GM23338 (cell line): ENCODE results near the gene HMG20B. TPM values are rescaled to one million over a fixed set of nuclear protein-coding genes. Genes with fewer than 3 reads are reported as not detected.

Experiments
- ATAC-seq: fragments of 200-7000 bp; cut with Tn5 transposase; 3 replicates; pipeline ENCODE4 v1.9.1; 2020
- DNase-seq: peaks from one replicate; pipeline ENCODE4 v3.0.0-alpha.2; 2015; ENCODE audit warnings: low spot score
- H2AFZ ChIP-seq: fragments of 200-600 bp; sonication (generic); 2 replicates; pipeline ENCODE4 v1.8.0; 2016; ENCODE audit warnings: antibody characterized with exemption, mild to moderate bottlenecking, moderate library complexity
- H3F3A ChIP-seq: fragments of 200-600 bp; sonication (generic); replicated peaks from 2 replicates; pipeline ENCODE4 v1.8.0; 2017; ENCODE audit warnings: antibody characterized with exemption, mixed run types, low read depth
- H3K27ac ChIP-seq: fragments of 200-600 bp; sonication (generic); 2 replicates; pipeline ENCODE4 v1.6.1; 2016; ENCODE audit warnings: low read depth
- H3K27me3 ChIP-seq: fragments of 200-600 bp; sonication (generic); 2 replicates; pipeline ENCODE4 v1.8.0; 2016; ENCODE audit warnings: mild to moderate bottlenecking, mixed run types, moderate library complexity; ENCODE audit not compliant: insufficient read depth
- H3K36me3 ChIP-seq: fragments of 200-600 bp; sonication (generic); 2 replicates; pipeline ENCODE4 v1.8.0; 2016; ENCODE audit warnings: mild to moderate bottlenecking; ENCODE audit not compliant: insufficient read depth
- H3K4me1 ChIP-seq: fragments of 200-600 bp; sonication (generic); 2 replicates; pipeline ENCODE4 v1.8.0; 2016; ENCODE audit warnings: mild to moderate bottlenecking, moderate library complexity; ENCODE audit not compliant: insufficient read depth
- H3K4me2 ChIP-seq: fragments of 200-600 bp; sonication (generic); 2 replicates; pipeline ENCODE4 v1.7.1; 2017; ENCODE audit warnings: mixed run types
- H3K4me3 ChIP-seq: fragments of 200-600 bp; sonication (generic); 2 replicates; pipeline ENCODE4 v1.6.1; 2016; ENCODE audit warnings: mixed run types
- H3K79me2 ChIP-seq: fragments of 200-600 bp; sonication (generic); replicated peaks from 2 replicates; pipeline ENCODE4 v1.8.0; 2017; ENCODE audit warnings: mild to moderate bottlenecking; ENCODE audit not compliant: insufficient read depth
- H3K9me2 ChIP-seq: fragments of 200-600 bp; sonication (generic); 2 replicates; pipeline ENCODE4 v1.8.0; 2017; ENCODE audit not compliant: insufficient read depth
- H4K20me1 ChIP-seq: fragments of 200-600 bp; sonication (generic); replicated peaks from 2 replicates; pipeline ENCODE4 v1.8.0; 2017; ENCODE audit warnings: mild to moderate bottlenecking; ENCODE audit not compliant: insufficient read depth
- H3K27ac Mint-ChIP-seq: 2 replicates; pipeline ENCODE4 v1.8.0; 2020; ENCODE audit warnings: inconsistent platforms, mild to moderate bottlenecking, moderate library complexity, mixed read lengths
- H3K27me3 Mint-ChIP-seq: 3 replicates; pipeline ENCODE4 v1.8.0; 2022; ENCODE audit warnings: low read depth, mild to moderate bottlenecking, moderate library complexity, mixed read lengths, inconsistent platforms; ENCODE audit not compliant: insufficient read depth, poor library complexity
- H3K36me3 Mint-ChIP-seq: 3 replicates; pipeline ENCODE4 v1.8.0; 2021; ENCODE audit warnings: low read depth, mild to moderate bottlenecking, inconsistent platforms, moderate library complexity, mixed read lengths
- H3K4me1 Mint-ChIP-seq: 3 replicates; pipeline ENCODE4 v1.8.0; 2020; ENCODE audit warnings: mild to moderate bottlenecking, inconsistent platforms, mixed read lengths
- H3K4me3 Mint-ChIP-seq: 3 replicates; pipeline ENCODE4 v1.8.0; 2021; ENCODE audit warnings: moderate library complexity, mild to moderate bottlenecking, inconsistent platforms, mixed read lengths
- H3K9me3 Mint-ChIP-seq: 3 replicates; pipeline ENCODE4 v1.8.0; 2020; ENCODE audit warnings: moderate library complexity, mild to moderate bottlenecking, inconsistent platforms, mixed read lengths
- CREB1 ChIP-seq: fragments of 250-450 bp; sonication (Bioruptor Pico); IDR thresholded peaks from 2 replicates; pipeline ENCODE4 v1.5.0; 2020; ENCODE audit warnings: low read depth, mild to moderate bottlenecking, moderate library complexity
- CTCF ChIP-seq, 2 experiments: fragments of 200-600 bp in 1 of 2; sonication (generic) in 1 of 2; conservative IDR thresholded peaks; 2 replicates each; pipeline versions ENCODE4 v1.5.1 to v1.6.1; 2016 to 2017; ENCODE audit warnings: antibody characterized with exemption in 2 of 2, low read depth in 2 of 2, mild to moderate bottlenecking in 2 of 2, moderate library complexity in 1 of 2
- ETS1 ChIP-seq: IDR thresholded peaks from 2 replicates; pipeline ENCODE4 v1.6.1; 2016; ENCODE audit warnings: antibody characterized with exemption
- JUNB ChIP-seq: IDR thresholded peaks from one replicate; pipeline ENCODE4 v1.6.1; 2016; ENCODE audit warnings: antibody characterized with exemption; ENCODE audit not compliant: unreplicated experiment
- NANOG ChIP-seq: IDR thresholded peaks from 2 replicates; pipeline ENCODE4 v1.6.1; 2016; ENCODE audit warnings: antibody characterized with exemption, borderline replicate concordance
- POLR2AphosphoS5 ChIP-seq: IDR thresholded peaks from 2 replicates; pipeline ENCODE4 v1.6.1; 2016; ENCODE audit warnings: antibody characterized with exemption, low read depth
- STAT1 ChIP-seq: IDR thresholded peaks from one replicate; pipeline ENCODE4 v1.6.1; 2016; ENCODE audit warnings: antibody characterized with exemption; ENCODE audit not compliant: unreplicated experiment
- ZNF114 ChIP-seq: fragments of 250-450 bp; sonication (Bioruptor Pico); IDR thresholded peaks from 2 replicates; pipeline ENCODE4 v1.5.0; 2020; ENCODE audit warnings: mild to moderate bottlenecking, moderate library complexity
- ZNF331 ChIP-seq: fragments of 250-450 bp; sonication (Bioruptor Pico); IDR thresholded peaks from 2 replicates; pipeline ENCODE4 v1.5.0; 2020; ENCODE audit warnings: low read depth, mild to moderate bottlenecking, moderate library complexity
- ZNF462 ChIP-seq: fragments of 250-450 bp; sonication (Bioruptor Pico); IDR thresholded peaks from 2 replicates; pipeline ENCODE4 v1.5.0; 2020; ENCODE audit warnings: mild to moderate bottlenecking, moderate library complexity
- polyA plus RNA-seq: library from polyadenylated mRNA; unstranded; fragments of >200 nt; fragmentation: Nextera tagmentation; extraction: Ambion mirVana; gene quantifications from 2 replicates; pipeline ENCODE4 v1.2.1, GENCODE V29; 2016
- total RNA-seq: library from RNA; depleted of rRNA; stranded (reverse); fragments of >200 nt; shearing (Covaris generic); gene quantifications from 2 replicates; pipeline ENCODE4 v1.2.3, GENCODE V29; 2014

The HMG20B gene
- total and polyA plus RNA-seq, 2 experiments from 2014 or later = 74.1 to 130 TPM

GRCh38 chr19:3555653-3556422, 16.9 kb upstream of the HMG20B start (continued):
- no peak for TF ChIP-seq ZNF462
- no peak for TF ChIP-seq STAT1
- no peak for TF ChIP-seq ETS1
- TF ChIP-seq ZNF331 (CRISPR knock-in tag) = no peak
- TF ChIP-seq NANOG = no peak
- no peak for TF ChIP-seq CREB1 (CRISPR knock-in tag)
- TF ChIP-seq JUNB = no peak

- H3K9me2 ChIP-seq = no peaks in the 10 kb centered on the region
- DNase-seq (no peak), ATAC-seq (no peak)
- Mint-ChIP-seq H3K4me3 (peak overlapping the region; percentile 85), H3K36me3 (no peaks in the 10 kb centered on the region; the same call in 2 of the 3 replicates), H3K27ac (no peak overlapping the region; the same call in 1 of the 2 replicates), H3K9me3 (no peaks in the 10 kb centered on the region), H3K4me1 (peaks cover 7% of the 10 kb centered on the region), H3K27me3 (peaks cover 18% of the 10 kb centered on the region)
- no peaks in the 10 kb centered on the region for H3K36me3 ChIP-seq
- H3F3A ChIP-seq = no peaks in the 10 kb centered on the region
- peaks cover 10% of the 10 kb centered on the region; the same call in 1 of the 2 replicates for H3K27me3 ChIP-seq
- peak overlapping the region; percentile 86 for H3K4me2 ChIP-seq
- H4K20me1 ChIP-seq = peaks cover 6% of the 10 kb centered on the region; the same call in 1 of the 2 replicates
- H3K79me2 ChIP-seq = peaks cover 18% of the 10 kb centered on the region
- no peak overlapping the region for H3K27ac ChIP-seq
- peak overlapping the region; percentile 85 for H3K4me3 ChIP-seq
- no peak overlapping the region for H2AFZ ChIP-seq
- no peaks in the 10 kb centered on the region; the same call in 1 of the 2 replicates for H3K4me1 ChIP-seq
- TF ChIP-seq ETS1 (no peak), CREB1 (CRISPR knock-in tag) (no peak), ZNF114 (CRISPR knock-in tag) (no peak), NANOG (no peak), CTCF (conservative IDR thresholded peaks at IDR 0.05; ENCODE audit: low read depth in 2 of 2) (no peak), JUNB (no peak), POLR2AphosphoS5 (no peak)
Observed at GRCh38 chr19:3556423-3556977, 16.2 kb upstream of the HMG20B start.
